WI38 (cell line): Measurements from ENCODE around the gene ELP4.

Experiments used
- H3K4me3 ChIP-seq: 2 replicates; pipeline ENCODE4 v1.5.1; 2011; ENCODE audit warnings: low read depth, mild to moderate bottlenecking, control low read depth, low read length
- CTCF ChIP-seq: IDR thresholded peaks from 2 replicates; pipeline ENCODE4 v1.5.1; 2012; ENCODE audit warnings: low read depth, mild to moderate bottlenecking, control low read depth, low read length

The ELP4 gene

DNA sequence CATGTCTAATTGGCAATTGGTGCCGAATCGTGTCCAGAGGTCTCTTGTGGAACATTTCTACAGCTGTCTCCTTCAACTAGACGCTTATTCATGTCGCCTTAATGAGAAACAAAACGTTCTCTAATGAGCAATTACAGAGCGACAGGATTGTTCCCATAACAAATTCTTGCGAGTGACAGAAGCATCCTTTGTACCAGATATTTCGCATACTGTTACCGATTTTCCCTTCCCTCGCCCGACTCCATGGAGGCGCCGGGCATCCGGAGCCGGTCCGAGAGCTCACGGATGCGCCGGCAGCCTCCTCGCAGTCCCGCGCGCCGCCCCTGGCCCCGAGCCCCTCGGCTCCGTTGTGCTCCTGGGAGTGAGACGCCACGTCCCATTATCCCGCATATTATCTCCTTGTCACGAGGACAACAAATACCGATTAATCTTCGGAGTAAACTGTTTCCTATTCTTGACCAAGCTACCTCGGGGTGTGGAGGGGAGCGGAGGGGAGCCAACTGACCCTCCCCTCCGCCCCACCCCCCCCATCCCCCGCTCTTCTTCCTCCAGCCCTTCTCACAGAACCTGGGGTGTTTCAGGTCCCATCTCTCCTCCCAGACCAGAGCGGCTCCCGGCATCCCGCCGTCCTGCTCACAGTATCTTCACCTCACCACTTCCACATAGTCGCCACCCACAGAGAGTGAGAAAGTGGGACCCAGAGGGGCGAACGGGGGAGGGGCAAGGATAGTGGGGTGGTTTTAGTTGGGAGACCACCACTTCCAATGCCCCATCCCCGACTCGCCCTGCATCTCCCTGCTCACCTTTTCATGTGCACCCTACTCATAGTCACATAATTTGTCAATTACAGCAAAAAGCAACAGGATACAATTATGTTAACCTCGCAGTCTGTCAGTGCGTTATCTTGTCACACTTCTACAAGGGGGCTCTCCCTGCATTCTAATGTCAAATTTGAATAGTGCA, 290.1 kb downstream of the ELP4 start:
- H3K4me3 ChIP-seq: no peak overlapping the region
- TF ChIP-seq CTCF: no peak

- no peak for TF ChIP-seq CTCF
- H3K4me3 ChIP-seq: no peak overlapping the region
Measured at GRCh38 chr11:31800398-31801265, 291.1 kb downstream of the ELP4 start.

DNA sequence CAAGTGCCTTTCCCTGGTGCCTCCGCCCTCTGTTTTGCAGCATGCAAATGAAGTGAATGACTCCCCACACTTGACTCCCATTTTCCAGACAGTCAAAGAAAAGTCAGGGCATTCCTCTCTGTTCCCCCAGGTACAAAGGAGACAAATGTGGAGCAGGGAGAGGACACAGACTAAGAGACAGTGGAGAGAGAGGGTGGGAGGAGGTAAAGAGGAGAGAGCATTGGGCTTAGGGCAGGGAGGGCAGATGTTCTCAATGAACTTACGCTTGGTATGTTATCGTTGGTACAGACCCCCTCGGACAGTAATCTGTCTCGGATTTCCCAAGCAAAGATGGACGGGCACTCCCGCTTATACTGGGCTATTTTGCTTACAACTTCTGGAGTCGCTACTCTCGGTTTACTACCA, 291.7 kb downstream of the ELP4 start:
- no peak overlapping the region for H3K4me3 ChIP-seq
- no peak for TF ChIP-seq CTCF

GRCh38 chr11:31802000-31802551, 292.5 kb downstream of the ELP4 start:
- no peak overlapping the region for H3K4me3 ChIP-seq
- TF ChIP-seq CTCF: no peak

- no peak overlapping the region for H3K4me3 ChIP-seq
- no peak for TF ChIP-seq CTCF
Measured at GRCh38 chr11:31802609-31802989, 293.0 kb downstream of the ELP4 start.

- H3K4me3 ChIP-seq: no peak overlapping the region
- no peak for TF ChIP-seq CTCF
Measured at GRCh38 chr11:31802990-31803812, 293.6 kb downstream of the ELP4 start.
